Osteocyte (in vitro differentiated cells): ENCODE results near the gene ACSS1. TPM values are rescaled to one million over a fixed set of nuclear protein-coding genes. Genes with fewer than 3 reads are reported as not detected.

ENCODE experiments used
- DNase-seq: peaks from one replicate; pipeline ENCODE4 v3.0.0; 2021; ENCODE audit warnings: mixed read lengths; ENCODE audit not compliant: unreplicated experiment; ENCODE audit errors: extremely low spot score
- H3K27ac Mint-ChIP-seq: one replicate; pipeline ENCODE4 v1.8.0; 2021; ENCODE audit warnings: mild to moderate bottlenecking, mixed read lengths; ENCODE audit not compliant: unreplicated experiment
- H3K27me3 Mint-ChIP-seq: one replicate; pipeline ENCODE4 v1.8.0; 2021; ENCODE audit warnings: mixed read lengths; ENCODE audit not compliant: unreplicated experiment
- H3K36me3 Mint-ChIP-seq: one replicate; pipeline ENCODE4 v1.8.0; 2021; ENCODE audit warnings: mixed read lengths; ENCODE audit not compliant: unreplicated experiment
- H3K4me1 Mint-ChIP-seq: one replicate; pipeline ENCODE4 v1.8.0; 2021; ENCODE audit warnings: mixed read lengths; ENCODE audit not compliant: unreplicated experiment
- H3K4me3 Mint-ChIP-seq: one replicate; pipeline ENCODE4 v1.8.0; 2021; ENCODE audit warnings: mild to moderate bottlenecking, moderate library complexity, mixed read lengths; ENCODE audit not compliant: unreplicated experiment
- H3K9me3 Mint-ChIP-seq: one replicate; pipeline ENCODE4 v1.8.0; 2021; ENCODE audit warnings: mixed read lengths; ENCODE audit not compliant: unreplicated experiment
- CTCF ChIP-seq: fragments of 200-600 bp; sonication (generic); IDR thresholded peaks from 2 replicates; pipeline ENCODE4 v1.5.0; 2021; ENCODE audit warnings: antibody characterized with exemption, mild to moderate bottlenecking, moderate library complexity
- total RNA-seq: library from RNA; stranded (reverse); gene quantifications from 2 replicates; pipeline ENCODE4 v1.2.1, GENCODE V29; 2021

The ACSS1 gene
- total RNA-seq, 1 donor from 2014 or later: 8.2 TPM

GRCh38 chr20:25025986-25026605 is 31.8 kb downstream of the ACSS1 start:
- Mint-ChIP-seq H3K4me3 (no peak overlapping the region), H3K27me3 (peaks cover 11% of the 10 kb centered on the region), H3K36me3 (peaks cover 4% of the 10 kb centered on the region), H3K4me1 (no peaks in the 10 kb centered on the region), H3K9me3 (no peaks in the 10 kb centered on the region), H3K27ac (no peak overlapping the region)
- DNase-seq: no peak
- no peak for TF ChIP-seq CTCF

DNA sequence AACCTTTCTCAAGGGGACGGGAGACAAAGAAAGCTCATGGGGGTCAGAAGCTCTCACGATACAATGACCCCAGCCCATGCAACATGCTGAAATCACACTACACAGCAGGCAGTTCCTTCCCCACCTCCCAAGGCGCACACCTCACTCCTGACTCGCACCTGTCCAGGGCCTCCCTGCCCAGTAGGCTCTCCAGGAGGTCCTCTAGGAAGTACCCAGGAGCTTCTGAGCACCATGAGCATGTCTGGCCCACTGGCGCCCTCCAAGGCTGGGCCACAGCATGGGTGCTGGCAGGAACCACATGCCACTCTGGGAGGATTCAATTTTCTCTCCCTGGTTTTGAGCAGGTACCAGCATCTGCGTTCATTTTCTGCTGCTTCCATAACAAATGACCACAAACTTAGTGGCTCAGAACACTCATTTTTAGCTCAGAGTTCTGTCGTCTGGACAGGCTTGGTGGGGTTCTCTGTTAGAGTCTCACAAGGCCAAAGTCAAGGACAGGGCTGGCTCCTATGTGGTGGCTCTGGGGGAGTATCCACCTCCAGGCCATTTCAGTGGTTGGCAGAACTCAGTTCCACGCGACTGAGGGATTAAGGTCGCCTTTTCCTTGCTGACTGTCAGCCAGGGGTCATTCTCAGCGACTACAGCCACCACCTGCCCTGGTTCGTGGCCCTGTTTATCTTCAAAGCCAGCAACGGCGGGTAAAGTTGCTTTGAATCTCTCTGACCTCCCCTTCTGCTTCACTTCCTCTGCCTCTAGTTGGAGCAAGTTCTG is 32.7 kb downstream of the ACSS1 start:
- Mint-ChIP-seq H3K4me1 (no peaks in the 10 kb centered on the region), H3K27ac (no peak overlapping the region), H3K27me3 (peaks cover 11% of the 10 kb centered on the region), H3K36me3 (peaks cover 4% of the 10 kb centered on the region), H3K4me3 (no peak overlapping the region), H3K9me3 (no peaks in the 10 kb centered on the region)
- no peak for TF ChIP-seq CTCF
- no peak for DNase-seq

GRCh38 chr20:25024171-25024570 is 33.8 kb downstream of the ACSS1 start:
- Mint-ChIP-seq H3K9me3 (no peaks in the 10 kb centered on the region), H3K4me3 (no peak overlapping the region), H3K27me3 (peaks cover 7% of the 10 kb centered on the region), H3K36me3 (no peaks in the 10 kb centered on the region), H3K27ac (no peak overlapping the region), H3K4me1 (no peaks in the 10 kb centered on the region)
- DNase-seq: no peak
- TF ChIP-seq CTCF: no peak

- H3K27me3 Mint-ChIP-seq: peaks cover 7% of the 10 kb centered on the region
- no peak for TF ChIP-seq CTCF
- no peak overlapping the region for H3K4me3 Mint-ChIP-seq
- no peak for DNase-seq
- H3K9me3 Mint-ChIP-seq: no peaks in the 10 kb centered on the region
- no peaks in the 10 kb centered on the region for H3K4me1 Mint-ChIP-seq
- H3K36me3 Mint-ChIP-seq: no peaks in the 10 kb centered on the region
- no peak overlapping the region for H3K27ac Mint-ChIP-seq
Observed at GRCh38 chr20:25023356-25023755, 34.6 kb downstream of the ACSS1 start.

- no peak for DNase-seq
- no peak for TF ChIP-seq CTCF
- Mint-ChIP-seq H3K4me3 (no peak overlapping the region), H3K36me3 (no peaks in the 10 kb centered on the region), H3K4me1 (no peaks in the 10 kb centered on the region), H3K9me3 (no peaks in the 10 kb centered on the region), H3K27me3 (peaks cover 7% of the 10 kb centered on the region), H3K27ac (no peak overlapping the region)
Observed at GRCh38 chr20:25022680-25023079, 35.3 kb downstream of the ACSS1 start.
